H1 (cell line): ENCODE data around the gene NDUFA5. TPM values are rescaled to one million over a fixed set of nuclear protein-coding genes. Genes with fewer than 3 reads are reported as not detected.

ENCODE experiments used
- CTCF ChIA-PET: fragments of 300-600 bp; sonication (Branson Sonifier 250); formaldehyde crosslinking; loops from one replicate; lab custom pipeline; 2021; ENCODE audit not compliant: partially characterized antibody; lab: Charles Lee
- POLR2A ChIA-PET: fragments of 300-600 bp; sonication (Branson Sonifier 250); formaldehyde crosslinking; loops from one replicate; lab custom pipeline; 2021; ENCODE audit warnings: inconsistent platforms; ENCODE audit not compliant: partially characterized antibody; lab: Charles Lee
- DNase-seq, 2 experiments: peaks; one replicate each; pipeline versions ENCODE4 v3.0.0 to v3.0.0-alpha.2; 2010 to 2022; ENCODE audit warnings: low spot score in 2 of 2, low read depth in 1 of 2, mixed read lengths in 1 of 2
- FAIRE-seq: peaks from 2 replicates; lab custom pipeline; 2011; peaks lifted over from hg19 to GRCh38; lab: Jason Lieb, UNC
- H2AFZ ChIP-seq: 2 replicates; pipeline ENCODE4 v1.8.1; 2012; ENCODE audit warnings: low read length, inconsistent platforms
- H2AK5ac ChIP-seq: 2 replicates; pipeline ENCODE4 v1.6.1; 2013; ENCODE audit warnings: low read depth, low read length
- H2BK120ac ChIP-seq: replicated peaks from 2 replicates; pipeline ENCODE3; 2013; ENCODE audit warnings: low read depth, low read length, inconsistent platforms
- H2BK12ac ChIP-seq: 2 replicates; pipeline ENCODE4 v1.6.1; 2013; ENCODE audit warnings: low read depth, low read length
- H2BK15ac ChIP-seq: 2 replicates; pipeline ENCODE4 v1.6.1; 2013; ENCODE audit warnings: low read length
- H2BK20ac ChIP-seq: 2 replicates; pipeline ENCODE4 v1.6.1; 2013; ENCODE audit warnings: low read length
- H2BK5ac ChIP-seq: 2 replicates; pipeline ENCODE4 v1.6.1; 2013; ENCODE audit warnings: low read depth, low read length
- H3K14ac ChIP-seq: 2 replicates; pipeline ENCODE4 v1.6.1; 2013; ENCODE audit warnings: inconsistent platforms; ENCODE audit not compliant: insufficient read length
- H3K18ac ChIP-seq: 2 replicates; pipeline ENCODE4 v1.6.1; 2013; ENCODE audit warnings: low read length; ENCODE audit errors: extremely low read depth
- H3K23ac ChIP-seq: 2 replicates; pipeline ENCODE4 v1.6.1; 2013; ENCODE audit warnings: inconsistent platforms; ENCODE audit not compliant: insufficient read length
- H3K23me2 ChIP-seq: 2 replicates; pipeline ENCODE4 v1.6.1; 2013; ENCODE audit warnings: low read depth, low read length
- H3K27ac ChIP-seq: 2 replicates; pipeline ENCODE4 v1.6.1; 2011; ENCODE audit warnings: low read depth, low read length, inconsistent platforms
- H3K27me3 ChIP-seq, 4 experiments: replicated peaks in 1 of 4; 1 replicate in 1 of 4; 2 replicates in 3 of 4; pipeline versions ENCODE4 v1.6.1 to v1.8.1; 2011 to 2013; ENCODE audit warnings: low read length in 3 of 4, mild to moderate bottlenecking in 3 of 4, inconsistent platforms in 2 of 4, mixed read lengths in 2 of 4, moderate library complexity in 1 of 4; ENCODE audit not compliant: control insufficient read depth in 3 of 4, insufficient read depth in 3 of 4; ENCODE audit errors: extremely low read depth in 1 of 4
- H3K36me3 ChIP-seq, 4 experiments: 2 replicates each; pipeline versions ENCODE4 v1.6.1 to v1.8.1; 2011 to 2013; ENCODE audit warnings: mild to moderate bottlenecking in 4 of 4, low read length in 3 of 4, moderate library complexity in 2 of 4, control low read depth in 1 of 4, inconsistent platforms in 1 of 4; ENCODE audit not compliant: insufficient read depth in 4 of 4, control insufficient read depth in 2 of 4
- H3K4ac ChIP-seq: replicated peaks from 2 replicates; pipeline ENCODE3; 2013; ENCODE audit warnings: low read length, low read depth, mixed read lengths, inconsistent platforms; ENCODE audit not compliant: insufficient read length
- H3K4me1 ChIP-seq, 4 experiments: replicated peaks in 1 of 4; 1 replicate in 1 of 4; 2 replicates in 3 of 4; pipeline versions ENCODE4 v1.6.1 to v1.8.1; 2011 to 2013; ENCODE audit warnings: low read length in 3 of 4, inconsistent platforms in 2 of 4, mixed read lengths in 1 of 4; ENCODE audit not compliant: insufficient read depth in 4 of 4, control insufficient read depth in 3 of 4
- H3K4me2 ChIP-seq, 2 experiments: 2 replicates each; pipeline versions ENCODE4 v1.6.1 to v1.8.1; 2011 to 2013; ENCODE audit warnings: low read depth in 2 of 2, low read length in 2 of 2, control low read depth in 1 of 2, inconsistent platforms in 1 of 2, mild to moderate bottlenecking in 1 of 2; ENCODE audit not compliant: insufficient read depth in 1 of 2
- H3K4me3 ChIP-seq, 4 experiments: fragments of 200-600, 300-600 bp in 1 of 4; sonication (generic), shearing (Covaris generic), sonication (Bioruptor Twin) in 1 of 4; 2 replicates each; pipeline versions ENCODE4 v1.5.1 to v1.8.1; 2011 to 2016; ENCODE audit warnings: low read length in 4 of 4, low read depth in 3 of 4, control low read depth in 2 of 4, inconsistent platforms in 2 of 4, mild to moderate bottlenecking in 2 of 4, mixed read lengths in 1 of 4, moderate library complexity in 1 of 4; ENCODE audit not compliant: insufficient read depth in 2 of 4; ENCODE audit errors: extremely low read depth in 1 of 4
- H3K56ac ChIP-seq: replicated peaks from 2 replicates; pipeline ENCODE3; 2013; ENCODE audit warnings: low read depth, mild to moderate bottlenecking, mixed read lengths, low read length, inconsistent platforms; ENCODE audit not compliant: insufficient read length
- H3K79me1 ChIP-seq: 2 replicates; pipeline ENCODE4 v1.6.1; 2013; ENCODE audit warnings: low read depth, low read length, control low read depth
- H3K79me2 ChIP-seq, 2 experiments: 2 replicates each; pipeline versions ENCODE4 v1.6.1 to v1.8.1; 2012 to 2013; ENCODE audit warnings: low read length in 2 of 2, mild to moderate bottlenecking in 2 of 2, inconsistent platforms in 1 of 2; ENCODE audit not compliant: insufficient read depth in 2 of 2, control insufficient read depth in 1 of 2
- H3K9ac ChIP-seq, 4 experiments: replicated peaks in 1 of 4; 1 replicate in 1 of 4; 2 replicates in 3 of 4; pipeline versions ENCODE4 v1.6.1 to v1.8.1; 2011 to 2013; ENCODE audit warnings: low read depth in 3 of 4, low read length in 3 of 4, control low read depth in 2 of 4, mild to moderate bottlenecking in 2 of 4, moderate library complexity in 2 of 4, inconsistent platforms in 1 of 4; ENCODE audit errors: extremely low read depth in 1 of 4
- H3K9me3 ChIP-seq, 2 experiments: 2 replicates each; pipeline versions ENCODE4 v1.6.1 to v1.8.1; 2012 to 2013; ENCODE audit warnings: mild to moderate bottlenecking in 2 of 2, moderate library complexity in 2 of 2, control low read depth in 1 of 2, inconsistent platforms in 1 of 2, low read depth in 1 of 2, low read length in 1 of 2, mixed read lengths in 1 of 2; ENCODE audit not compliant: insufficient read depth in 2 of 2
- H4K20me1 ChIP-seq, 2 experiments: replicated peaks in 1 of 2; 2 replicates each; pipeline versions ENCODE3 to v1.8.1; 2011 to 2013; ENCODE audit warnings: inconsistent platforms in 2 of 2, low read length in 2 of 2, mild to moderate bottlenecking in 1 of 2; ENCODE audit not compliant: insufficient read depth in 2 of 2, control insufficient read depth in 1 of 2
- H4K5ac ChIP-seq: 2 replicates; pipeline ENCODE4 v1.6.1; 2013; ENCODE audit warnings: low read length, low read depth, mixed read lengths, inconsistent platforms; ENCODE audit not compliant: insufficient read length
- H4K8ac ChIP-seq: 2 replicates; pipeline ENCODE4 v1.8.0; 2013; ENCODE audit warnings: mild to moderate bottlenecking, moderate library complexity, low read length, inconsistent platforms; ENCODE audit not compliant: insufficient read depth; ENCODE audit errors: extremely low read depth
- H4K91ac ChIP-seq: replicated peaks from 2 replicates; pipeline ENCODE3; 2013; ENCODE audit warnings: low read length, mixed read lengths, inconsistent platforms; ENCODE audit not compliant: insufficient read length
- WGBS, 2 experiments: shearing (Covaris generic) in 1 of 2; methylation state at CpG; one replicate each; pipeline versions ENCODE4 v1.1.6 to v1.1.7; 2013 to 2015; ENCODE audit warnings: low lambda C conversion rate in 2 of 2, mixed read lengths in 2 of 2, inconsistent platforms in 1 of 2, low coverage in 1 of 2, missing lambda C conversion rate in 1 of 2; ENCODE audit not compliant: insufficient replicate concordance in 2 of 2, insufficient coverage in 1 of 2, insufficient read length in 1 of 2; ENCODE audit errors: extremely low coverage in 1 of 2, missing lambda C conversion rate in 1 of 2; 5-methylcytosine and 5-hydroxymethylcytosine counted together
- polyA plus RNA-seq, 7 experiments: library from polyadenylated mRNA; depleted of rRNA in 3 of 7; stranded (reverse) in 5 of 7; unstranded in 2 of 7; fragments of >200 nt in 5 of 7; fragments of 200-250 nt in 2 of 7; gene quantifications; 1 replicate in 5 of 7; 2 replicates in 1 of 7; 4 replicates in 1 of 7; pipeline versions ENCODE4 v1.2.1 to v1.2.3, GENCODE V29; 2011 to 2013; ENCODE audit warnings: missing spikeins in 2 of 7, mixed read lengths in 2 of 7
- total RNA-seq: library from RNA; stranded (reverse); fragmentation: NEBNext Ultra II Directional; extraction: Animal tissue kit (Norgen Biotek cat#: 25700); gene quantifications from 2 replicates; pipeline ENCODE4 v1.2.1, GENCODE V29; 2021

Gene NDUFA5
- total and polyA plus RNA-seq, 2 of the 8 experiments (the other 6 are each of a cell fraction or from before 2014, with no cell fraction given), result 7.6 to 76.3 TPM

- Histone ChIP-seq H3K36me3 (no peaks in the 10 kb centered on the region), H3K4me3 (no peak overlapping the region), H2BK20ac (no peak overlapping the region), H3K9ac (no peak overlapping the region), H4K5ac (no peak overlapping the region), H3K79me1 (no peaks in the 10 kb centered on the region), H4K8ac (no peak overlapping the region), H3K27ac (no peak overlapping the region), H3K27me3 (no peaks in the 10 kb centered on the region), H2BK12ac (no peak overlapping the region; the same call in 1 of the 2 replicates), H2BK5ac (no peak overlapping the region), H4K20me1 (no peaks in the 10 kb centered on the region), H3K9me3 (peaks cover 11 to 12% of the 10 kb centered on the region in 2 experiments; a peak in 2 of 4 replicates), H3K4me1 (peaks cover 0 to 6% (median 0%) of the 10 kb centered on the region in 4 experiments; a peak in 2 of 7 replicates), H2BK15ac (no peak overlapping the region), H3K4ac (no peak overlapping the region), H3K4me2 (no peak overlapping the region), H3K79me2 (no peaks in the 10 kb centered on the region), H3K14ac (no peak overlapping the region), H2AFZ (no peak overlapping the region), H3K23ac (no peak overlapping the region), H3K18ac (no peak overlapping the region), H2BK120ac (no peak overlapping the region), H4K91ac (no peak overlapping the region), H3K56ac (no peak overlapping the region), H2AK5ac (no peak overlapping the region), H3K23me2 (no peaks in the 10 kb centered on the region)
- POLR2A ChIA-PET, result no interaction called here
- DNase-seq (no peak), FAIRE-seq (no peak)
- WGBS, 2 experiments, result 100% methylated on average over 1 of the region's 1 CpG; no CpG with 5 or more reads in 1 of the 2 experiments
- CTCF ChIA-PET, result interaction anchor here (1.7 kb wide), 1 partner anchor 8 kb away, joined by 7 read pairs; no protein-coding TSS in a partner anchor
These were observed 56.6 kb downstream of the NDUFA5 start for GRCh38 chr7:123500878-123501489.
